HepG2 (cell line): ENCODE results near the gene OSBPL3. TPM values are rescaled to one million over a fixed set of nuclear protein-coding genes. Genes with fewer than 3 reads are reported as not detected.

ENCODE experiments used
- ATAC-seq: fragments of 200-7000 bp; cut with Tn5 transposase; 3 replicates; pipeline ENCODE4 v1.9.1; 2020; ENCODE audit warnings: mild to moderate bottlenecking, moderate library complexity
- BruUV-seq: library from RNA; stranded (reverse); fragments of 400-500 nt; replicated peaks from 2 replicates; lab custom pipeline; 2021; lab: Mats Ljungman, UMichigan
- CTCF ChIA-PET: fragments of 300-600 bp; formaldehyde crosslinking; extraction: SDS; loops from one replicate; lab custom pipeline; 2021; ENCODE audit warnings: low total read pairs, inconsistent platforms, low intra/inter-chr PET ratio; lab: Yijun Ruan, JAX
- POLR2A ChIA-PET: fragments of 350-600 bp; sonication (Branson Sonifier 250); formaldehyde crosslinking; loops from one replicate; lab custom pipeline; 2020; ENCODE audit warnings: antibody characterized with exemption, inconsistent platforms; lab: Yijun Ruan, JAX
- DNase-seq: peaks from one replicate; pipeline ENCODE4 v3.0.0-alpha.2; 2015; ENCODE audit warnings: low spot score
- FAIRE-seq: peaks from 3 replicates; lab custom pipeline; 2011; peaks lifted over from hg19 to GRCh38; lab: Jason Lieb, UNC
- H2AFZ ChIP-seq: one replicate; pipeline ENCODE4 v1.6.1; 2011; ENCODE audit warnings: low read length, inconsistent platforms
- H3K27ac ChIP-seq: fragments of 300-600 bp; 3 replicates; pipeline ENCODE4 v1.8.0; 2011; ENCODE audit warnings: mixed run types, mild to moderate bottlenecking, mixed read lengths, low read length, inconsistent platforms; ENCODE audit not compliant: insufficient read depth; ENCODE audit errors: extremely low read length
- H3K27me3 ChIP-seq, 2 experiments: fragments of 200-600 bp in 1 of 2; 2 replicates in 1 of 2; 3 replicates in 1 of 2; pipeline versions ENCODE4 v1.6.0 to v1.8.0; 2011; ENCODE audit warnings: low read length in 2 of 2, mild to moderate bottlenecking in 2 of 2, moderate library complexity in 2 of 2, inconsistent platforms in 1 of 2; ENCODE audit not compliant: insufficient read depth in 2 of 2, control insufficient read depth in 1 of 2
- H3K36me3 ChIP-seq, 2 experiments: fragments of 200-600 bp in 1 of 2; replicated peaks in 1 of 2; 2 replicates in 1 of 2; 3 replicates in 1 of 2; pipeline versions ENCODE4 v1.5.1 to v1.8.0; 2011; ENCODE audit warnings: low read length in 2 of 2, inconsistent platforms in 1 of 2; ENCODE audit not compliant: insufficient read depth in 2 of 2, control insufficient read depth in 1 of 2
- H3K4me1 ChIP-seq: 2 replicates; pipeline ENCODE4 v1.5.1; 2012; ENCODE audit warnings: low read length, inconsistent platforms; ENCODE audit not compliant: insufficient read depth
- H3K4me2 ChIP-seq: 2 replicates; pipeline ENCODE4 v1.6.0; 2011; ENCODE audit warnings: low read depth, low read length, inconsistent platforms
- H3K4me3 ChIP-seq, 3 experiments: fragments of 200-600 bp in 1 of 3; sonication (generic), shearing (Covaris generic) in 1 of 3; replicated peaks in 1 of 3; 2 replicates each; pipeline ENCODE4 v1.5.1; 2011 to 2016; ENCODE audit warnings: low read length in 3 of 3, inconsistent platforms in 2 of 3, low read depth in 2 of 3, mild to moderate bottlenecking in 2 of 3, control low read depth in 1 of 3, mixed read lengths in 1 of 3; ENCODE audit not compliant: insufficient read depth in 1 of 3
- H3K79me2 ChIP-seq: one replicate; pipeline ENCODE4 v1.6.1; 2011; ENCODE audit warnings: low read length, inconsistent platforms; ENCODE audit not compliant: insufficient read depth
- H3K9ac ChIP-seq: 2 replicates; pipeline ENCODE4 v1.6.0; 2011; ENCODE audit warnings: mild to moderate bottlenecking, low read depth, low read length, inconsistent platforms; ENCODE audit not compliant: insufficient read depth
- H3K9me3 ChIP-seq: 2 replicates; pipeline ENCODE4 v1.5.1; 2012; ENCODE audit warnings: mild to moderate bottlenecking, low read length
- H4K20me1 ChIP-seq: 2 replicates; pipeline ENCODE4 v1.6.0; 2011; ENCODE audit warnings: inconsistent platforms, mild to moderate bottlenecking, low read length, moderate library complexity; ENCODE audit not compliant: insufficient read depth
- IRF1 ChIP-seq: sonication (generic); formaldehyde crosslinking; IDR thresholded peaks from 2 replicates; pipeline ENCODE4 v1.4.0; 2020; ENCODE audit warnings: low read depth, mild to moderate bottlenecking, missing genetic modification reagents
- PLSCR1 ChIP-seq: sonication (generic); formaldehyde crosslinking; IDR thresholded peaks from 2 replicates; pipeline ENCODE4 v1.5.0; 2020; ENCODE audit warnings: missing genetic modification reagents, mild to moderate bottlenecking, borderline replicate concordance
- RELA ChIP-seq: sonication (generic); formaldehyde crosslinking; IDR thresholded peaks from 2 replicates; pipeline ENCODE4 v1.4.0; 2020; ENCODE audit warnings: missing genetic modification reagents
- TBL1XR1 ChIP-seq: fragments of 150-350 bp; IDR thresholded peaks from 2 replicates; pipeline ENCODE4 v1.6.1; 2014; ENCODE audit warnings: borderline replicate concordance, low read length; ENCODE audit not compliant: partially characterized antibody
- ZFY ChIP-seq: sonication (generic); formaldehyde crosslinking; IDR thresholded peaks from 2 replicates; pipeline ENCODE4 v1.4.0; 2020; ENCODE audit warnings: missing genetic modification reagents
- ZNF670 ChIP-seq: sonication (generic); formaldehyde crosslinking; IDR thresholded peaks from 2 replicates; pipeline ENCODE4 v1.8.0; 2022; ENCODE audit warnings: mild to moderate bottlenecking, missing genetic modification reagents, borderline replicate concordance
- ZNF781 ChIP-seq: sonication (generic); formaldehyde crosslinking; IDR thresholded peaks from 2 replicates; pipeline ENCODE4 v1.5.1; 2020; ENCODE audit warnings: borderline replicate concordance, mild to moderate bottlenecking, missing genetic modification reagents; ENCODE audit errors: not compliant biosample characterization
- ZNF83 ChIP-seq: sonication (generic); formaldehyde crosslinking; IDR thresholded peaks from 2 replicates; pipeline ENCODE4 v1.4.0; 2020; ENCODE audit warnings: missing genetic modification reagents, mild to moderate bottlenecking, borderline replicate concordance
- WGBS: methylation state at CpG from one replicate; pipeline ENCODE4 v1.1.6; 2017; ENCODE audit warnings: low lambda C conversion rate; 5-methylcytosine and 5-hydroxymethylcytosine counted together
- in situ Hi-C: cut with HindIII; loops from 2 replicates; pipeline ENCODE4 v1.10.0; 2017; ENCODE audit warnings: low pct_unique_long_range_greater_than_20kb; ENCODE audit not compliant: extremely low pct_ligation_motif_present
- intact Hi-C: fragments of 100-400 bp; cut with micrococcal nuclease; formaldehyde crosslinking; loops from one replicate; pipeline ENCODE4 v1.10.0; 2022; ENCODE audit not compliant: unreplicated experiment
- polyA plus RNA-seq, 8 experiments: library from polyadenylated mRNA; depleted of rRNA in 3 of 8; stranded (reverse) in 7 of 8; unstranded in 1 of 8; fragments of >200 nt; fragmentation: Illumina TruSeq in 4 of 8; extraction: Trizol in 4 of 8; gene quantifications; 2 replicates each; pipeline versions ENCODE4 v1.2.1 to v1.2.3, GENCODE V29; 2011 to 2016; ENCODE audit warnings: low read depth in 4 of 8, missing spikeins in 1 of 8, mixed read lengths in 1 of 8; ENCODE audit not compliant: insufficient read depth in 1 of 8
- total RNA-seq, 5 experiments: library from RNA; depleted of rRNA; stranded (reverse); fragments of >200 nt; fragmentation: Illumina TruSeq; extraction: Trizol; gene quantifications; 2 replicates each; pipeline ENCODE4 v1.2.3, GENCODE V29; 2016; ENCODE audit warnings: low read depth in 1 of 5

The OSBPL3 gene
- total and polyA plus RNA-seq, 2 of the 13 experiments (the other 11 are each of a cell fraction or from before 2014, with no cell fraction given): 8.8 to 28.9 TPM

GRCh38 chr7:24750441-24751055, 229.4 kb downstream of the OSBPL3 start:
- ChIA-PET CTCF (interaction anchor here (0.5 kb wide), 1 partner anchor 348 kb away, joined by 5 read pairs; no protein-coding TSS in a partner anchor), POLR2A (no interaction called here)
- Histone ChIP-seq H3K36me3 (no peaks in the 10 kb centered on the region), H3K4me1 (peaks cover 19% of the 10 kb centered on the region), H4K20me1 (no peaks in the 10 kb centered on the region), H2AFZ (no peak overlapping the region), H3K27me3 (no peaks in the 10 kb centered on the region), H3K4me3 (no peak overlapping the region), H3K9me3 (no peaks in the 10 kb centered on the region), H3K27ac (no peak overlapping the region), H3K4me2 (no peak overlapping the region), H3K9ac (no peak overlapping the region), H3K79me2 (no peaks in the 10 kb centered on the region)
- DNase-seq (no peak), ATAC-seq (no peak), FAIRE-seq (no peak)
- TF ChIP-seq RELA (CRISPR knock-in tag) (no peak), TBL1XR1 (no peak), ZNF83 (CRISPR knock-in tag) (no peak), ZNF670 (no peak), ZFY (CRISPR knock-in tag) (no peak), ZNF781 (no peak), IRF1 (CRISPR knock-in tag) (no peak), PLSCR1 (CRISPR knock-in tag) (no peak)
- intact Hi-C loops: no loop called here
- WGBS: 99% methylated on average over 3 of the region's 3 CpGs
- in situ Hi-C loops: no loop called here
- no TSS peak for BruUV-seq
